Coronary artery (tissue), 2 donors: ENCODE data around the gene MALRD1.

Source experiments
- DNase-seq: peaks from one replicate; pipeline ENCODE4 v3.0.0-alpha.2; 2017; ENCODE audit warnings: low spot score
- H3K27ac ChIP-seq, 2 donors: fragments of 200-600 bp; sonication (generic); one replicate each; pipeline ENCODE4 v1.5.1; 2016 to 2019
- H3K4me3 ChIP-seq: fragments of 200-600 bp; sonication (generic); 2 replicates; pipeline ENCODE4 v1.5.1; 2016; ENCODE audit warnings: mild to moderate bottlenecking, moderate library complexity
- CTCF ChIP-seq: fragments of 200-600 bp; sonication (generic); IDR thresholded peaks from one replicate; pipeline ENCODE4 v1.5.1; 2019; ENCODE audit warnings: antibody characterized with exemption

The MALRD1 gene

DNA sequence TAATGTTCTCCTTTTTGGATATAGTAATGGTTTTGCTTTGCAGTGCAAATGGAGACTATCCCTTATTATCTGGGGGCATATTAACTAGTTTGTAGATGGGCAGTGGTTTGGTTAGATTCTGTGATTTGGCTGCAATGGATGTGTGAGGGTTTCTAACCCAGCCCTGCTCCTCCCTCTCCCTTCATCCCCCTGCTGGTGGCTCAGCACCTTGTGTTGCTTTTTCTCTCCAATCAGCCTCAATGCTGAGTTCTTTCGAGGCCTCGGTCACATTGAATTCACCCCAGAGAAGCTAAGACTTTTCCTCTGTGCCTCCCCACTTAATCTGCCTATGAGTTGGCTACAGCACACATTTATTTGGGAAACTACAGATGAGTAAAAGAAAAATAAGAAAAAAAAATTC lies 120.0 kb downstream of the MALRD1 start:
- DNase-seq = no peak
- Histone ChIP-seq H3K27ac (no peak overlapping the region), H3K4me3 (no peak overlapping the region)
- no peak for TF ChIP-seq CTCF

GRCh38 chr10:19169041-19169440 lies 120.4 kb downstream of the MALRD1 start:
- TF ChIP-seq CTCF = no peak
- Histone ChIP-seq H3K4me3 (no peak overlapping the region), H3K27ac (no peak overlapping the region)
- no peak for DNase-seq

DNA sequence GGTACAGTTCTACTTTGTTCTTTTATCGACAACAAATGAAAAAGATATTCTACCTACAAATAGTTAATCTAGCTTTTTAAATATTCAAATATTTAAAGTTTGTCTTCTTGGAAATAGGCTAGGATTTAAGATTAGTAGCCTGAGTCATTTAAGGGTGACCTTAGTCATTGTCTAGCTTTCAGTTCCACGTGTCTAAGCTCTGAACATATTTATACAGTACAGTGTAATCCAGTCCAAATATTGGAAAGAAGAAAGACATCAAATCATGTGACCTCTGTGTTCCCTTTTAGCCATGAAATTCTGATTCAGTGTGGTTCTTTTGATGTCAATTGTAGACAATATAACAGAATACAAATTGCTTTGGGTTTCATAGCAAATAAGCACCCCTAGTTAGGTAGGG lies 121.1 kb downstream of the MALRD1 start:
- no peak overlapping the region for H3K27ac ChIP-seq
- H3K4me3 ChIP-seq = no peak overlapping the region
- no peak for TF ChIP-seq CTCF
- no peak for DNase-seq

GRCh38 chr10:19178675-19179074 lies 130.1 kb downstream of the MALRD1 start:
- H3K4me3 ChIP-seq = no peak overlapping the region
- no peak overlapping the region for H3K27ac ChIP-seq
- no peak for TF ChIP-seq CTCF
- DNase-seq = no peak

- TF ChIP-seq CTCF = no peak
Observed at GRCh38 chr10:19184891-19185290, 136.3 kb downstream of the MALRD1 start.

DNA sequence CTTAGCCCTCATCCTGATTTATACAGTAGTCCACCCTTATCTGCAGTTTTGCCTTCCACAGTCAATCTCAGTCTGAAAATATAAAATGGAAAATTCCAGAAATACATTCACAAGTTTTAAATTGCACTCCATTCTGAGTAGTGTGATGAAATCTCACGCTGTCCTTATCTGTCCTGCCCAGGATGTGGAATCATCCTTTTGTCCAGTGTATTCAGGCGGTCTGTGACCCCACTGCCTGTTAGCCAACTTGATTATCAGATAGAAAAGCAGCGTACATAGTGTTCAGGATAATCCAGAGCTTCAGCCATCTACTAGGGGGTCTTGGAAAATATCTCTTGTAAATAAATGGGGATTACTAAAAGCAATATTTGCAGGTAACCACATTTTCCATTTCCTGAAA lies 146.3 kb downstream of the MALRD1 start:
- TF ChIP-seq CTCF = no peak
- H3K4me3 ChIP-seq = no peak overlapping the region

More at GRCh38 chr10:19184891-19185290, 136.3 kb downstream of the MALRD1 start:
- H3K4me3 ChIP-seq = no peak overlapping the region
- no peak overlapping the region for H3K27ac ChIP-seq
- no peak for DNase-seq

GRCh38 chr10:19195698-19196097 lies 147.1 kb downstream of the MALRD1 start:
- no peak overlapping the region for H3K4me3 ChIP-seq
- no peak for TF ChIP-seq CTCF

More for the DNA sequence above, 146.3 kb downstream of the MALRD1 start:
- no peak overlapping the region for H3K27ac ChIP-seq
- DNase-seq = no peak

More at GRCh38 chr10:19195698-19196097, 147.1 kb downstream of the MALRD1 start:
- no peak overlapping the region for H3K27ac ChIP-seq
- no peak for DNase-seq
